Frontal cortex (tissue), 4 donors: ENCODE data around the gene CXXC5. TPM values are rescaled to one million over a fixed set of nuclear protein-coding genes. Genes with fewer than 3 reads are reported as not detected.
"Not testable (repeated sequence)": the region's sequence is repeated elsewhere in the genome, so short reads cannot be mapped to it uniquely, and the experiment has no call there.

Experiments
- DNase-seq, 2 donors: peaks; one replicate each; pipeline ENCODE4 v3.0.0; 2012; ENCODE audit warnings: low spot score in 2 of 2
- FAIRE-seq: peaks from 2 replicates; lab custom pipeline; 2012; peaks lifted over from hg19 to GRCh38; lab: Jason Lieb, UNC
- total RNA-seq: library from RNA; depleted of rRNA; stranded (reverse); fragments of >200 nt; gene quantifications from one replicate; pipeline ENCODE4 v1.2.3, GENCODE V29; 2014
- donor health status: control.
- donor health status: control.
- donor health status: control.

Gene CXXC5
- total RNA-seq, 1 donor from 2014 or later = 38.7 TPM

GRCh38 chr5:139702548-139702947 lies 54.4 kb downstream of the CXXC5 start:
- FAIRE-seq (no peak), DNase-seq (no peak)

- DNase-seq = no peak
- no peak for FAIRE-seq
These were observed 56.6 kb downstream of the CXXC5 start for GRCh38 chr5:139704748-139705147.

- FAIRE-seq (no peak), DNase-seq (no peak)
These were observed 57.0 kb downstream of the CXXC5 start for GRCh38 chr5:139705191-139705590.

GRCh38 chr5:139705655-139706587 lies 57.8 kb downstream of the CXXC5 start:
- no peak for DNase-seq
- FAIRE-seq = no peak

GRCh38 chr5:139707445-139708003 lies 59.4 kb downstream of the CXXC5 start:
- FAIRE-seq = no peak

GRCh38 chr5:139708434-139708861 lies 60.3 kb downstream of the CXXC5 start:
- FAIRE-seq (no peak), DNase-seq (peak in 1 of 2 donors; percentile 24)

More at GRCh38 chr5:139707445-139708003, 59.4 kb downstream of the CXXC5 start:
- no peak for DNase-seq

GRCh38 chr5:139708877-139709581 lies 60.9 kb downstream of the CXXC5 start:
- DNase-seq = peak; percentile 61 to 69

GRCh38 chr5:139709582-139710318 lies 61.6 kb downstream of the CXXC5 start:
- FAIRE-seq (no peak), DNase-seq (peak in 1 of 2 donors; percentile 66)

More at GRCh38 chr5:139708877-139709581, 60.9 kb downstream of the CXXC5 start:
- no peak for FAIRE-seq

GRCh38 chr5:139710319-139711066 lies 62.3 kb downstream of the CXXC5 start:
- no peak for FAIRE-seq

GRCh38 chr5:139711067-139711905 lies 63.1 kb downstream of the CXXC5 start:
- FAIRE-seq (no peak), DNase-seq (peak; percentile 65 to 73)

More at GRCh38 chr5:139710319-139711066, 62.3 kb downstream of the CXXC5 start:
- peak; percentile 79 to 81 for DNase-seq

GRCh38 chr5:139711906-139712224 lies 63.7 kb downstream of the CXXC5 start:
- DNase-seq (no peak), FAIRE-seq (no peak)

GRCh38 chr5:139712412-139712811 lies 64.3 kb downstream of the CXXC5 start:
- no peak for DNase-seq
- FAIRE-seq = no peak

- not testable (repeated sequence) for FAIRE-seq, DNase-seq
These were observed 65.7 kb downstream of the CXXC5 start for GRCh38 chr5:139713898-139714297.

GRCh38 chr5:139717221-139717620 lies 69.1 kb downstream of the CXXC5 start:
- FAIRE-seq = no peak
- DNase-seq = no peak

GRCh38 chr5:139718403-139718802 lies 70.3 kb downstream of the CXXC5 start:
- not testable (repeated sequence) for DNase-seq, FAIRE-seq

GRCh38 chr5:139719970-139720369 lies 71.8 kb downstream of the CXXC5 start:
- FAIRE-seq, DNase-seq: not testable (repeated sequence)

GRCh38 chr5:139723986-139724587 lies 75.9 kb downstream of the CXXC5 start:
- FAIRE-seq (no peak), DNase-seq (no peak)
